GM08714 (cell line): Measurements from ENCODE around the gene COX5A.
"Not testable (repeated sequence)": the region's sequence is repeated elsewhere in the genome, so short reads cannot be mapped to it uniquely, and the experiment has no call there.

Experiments used
- H3K4me3 ChIP-seq: fragments of 200-500 bp; sonication (Bioruptor generic); 2 replicates; pipeline ENCODE4 v1.5.1; 2014; ENCODE audit warnings: mild to moderate bottlenecking, low read length, inconsistent platforms
- ZNF274 ChIP-seq: IDR thresholded peaks from 2 replicates; pipeline ENCODE4 v1.6.1; 2012; ENCODE audit warnings: mild to moderate bottlenecking, low read depth, low read length

COX5A gene

DNA sequence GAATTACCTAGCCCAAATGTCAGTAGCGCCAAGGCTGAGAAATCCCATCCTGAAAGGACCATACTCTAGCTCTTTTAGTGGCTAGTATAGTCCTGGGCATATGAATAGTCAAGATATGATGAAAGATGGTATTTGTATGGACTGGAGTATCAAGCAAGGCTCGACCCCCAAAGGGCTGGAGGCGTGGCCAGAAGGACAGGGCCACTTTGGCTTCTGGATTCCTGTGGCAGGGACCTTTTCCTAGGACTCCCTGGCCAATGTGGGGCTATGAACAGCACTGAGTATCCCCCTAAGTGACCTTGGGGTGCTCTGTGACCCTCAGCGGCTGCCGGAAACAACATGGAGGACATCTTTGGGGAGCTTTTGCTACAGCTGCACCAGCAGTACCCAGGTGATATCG, 42.0 kb downstream of the COX5A start:
- TF ChIP-seq ZNF274: no peak
- H3K4me3 ChIP-seq: no peak overlapping the region

DNA sequence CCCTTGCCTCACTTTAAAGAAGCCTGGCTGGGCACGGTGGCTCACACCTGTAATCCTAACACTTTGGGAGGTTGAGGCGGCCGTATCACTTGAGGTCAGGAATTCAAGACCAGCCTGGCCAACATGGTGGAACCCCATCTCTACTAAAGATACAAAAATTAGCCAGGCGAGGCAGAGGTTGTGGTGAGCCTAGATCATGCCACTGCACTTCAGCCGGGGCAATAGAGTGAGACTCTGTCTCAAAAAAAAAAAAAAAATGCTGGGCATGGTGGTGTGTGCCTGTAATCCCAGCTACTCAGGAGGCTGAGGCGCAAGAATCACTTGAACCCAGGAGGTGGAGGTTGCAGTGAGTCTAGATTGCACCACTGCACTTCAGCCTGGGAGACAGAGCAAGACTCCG, 43.5 kb downstream of the COX5A start:
- not testable (repeated sequence) for H3K4me3 ChIP-seq

DNA sequence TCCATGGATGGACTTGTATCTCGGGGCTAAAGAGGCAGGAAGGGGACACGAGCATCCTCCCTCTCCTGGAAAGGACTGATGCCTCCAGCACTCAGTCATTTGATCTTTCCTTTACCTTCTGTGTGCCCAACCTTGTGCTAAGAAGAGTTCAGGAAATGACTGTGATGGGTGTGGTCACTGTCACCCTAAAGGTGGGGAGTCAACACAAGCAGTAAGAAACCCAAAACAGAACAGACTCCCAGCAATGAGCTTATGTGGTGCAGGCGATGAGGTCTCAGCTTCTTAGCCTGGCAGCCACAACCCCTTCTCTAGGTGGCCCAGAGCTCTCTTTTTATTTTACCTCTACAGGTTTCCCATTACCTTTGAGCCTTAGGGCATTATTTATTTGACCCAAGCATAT, 44.2 kb downstream of the COX5A start:
- TF ChIP-seq ZNF274: no peak
- H3K4me3 ChIP-seq: no peak overlapping the region

GRCh38 chr15:74892931-74893330, 44.9 kb downstream of the COX5A start:
- H3K4me3 ChIP-seq: no peak overlapping the region
- no peak for TF ChIP-seq ZNF274

DNA sequence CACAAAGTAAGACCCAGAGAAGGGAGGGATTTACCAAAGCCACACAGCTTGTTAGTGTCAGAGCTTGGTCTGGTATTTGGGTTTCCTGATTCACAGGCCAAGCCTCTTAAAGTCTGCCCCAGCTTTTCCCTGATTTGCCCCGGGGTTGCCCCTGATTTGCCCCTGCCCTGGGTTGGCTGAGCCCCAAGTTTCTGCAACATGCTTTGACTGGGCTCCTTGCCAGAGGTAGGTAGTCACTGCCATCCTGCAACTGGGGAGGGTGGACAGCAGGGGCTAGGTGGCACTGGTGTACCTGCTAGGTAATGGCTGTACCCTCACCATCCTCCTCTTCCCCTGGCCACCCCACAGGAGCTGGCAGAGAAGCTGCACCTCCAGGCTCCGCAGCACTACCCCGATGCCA, 45.6 kb downstream of the COX5A start:
- no peak for TF ChIP-seq ZNF274
- no peak overlapping the region for H3K4me3 ChIP-seq

DNA sequence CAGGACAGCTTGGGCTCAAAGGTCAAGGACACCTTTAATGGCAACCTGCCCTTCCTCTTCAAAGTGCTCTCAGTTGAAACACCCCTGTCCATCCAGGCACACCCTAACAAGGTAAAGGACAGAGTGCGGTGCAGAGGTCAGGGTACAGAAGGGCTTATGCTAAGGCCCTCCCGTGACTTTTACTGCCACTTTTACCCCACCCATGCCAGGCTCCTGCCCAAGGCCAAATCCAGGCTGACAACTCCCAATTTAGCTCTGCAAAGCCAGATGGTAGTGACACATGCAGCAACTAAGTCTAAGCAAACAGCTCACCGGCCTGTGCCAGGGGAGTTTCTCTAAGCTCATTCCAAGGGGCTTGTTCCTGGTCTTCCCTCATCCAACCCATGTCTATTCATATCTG, 46.4 kb downstream of the COX5A start:
- H3K4me3 ChIP-seq: no peak overlapping the region
- TF ChIP-seq ZNF274: no peak

DNA sequence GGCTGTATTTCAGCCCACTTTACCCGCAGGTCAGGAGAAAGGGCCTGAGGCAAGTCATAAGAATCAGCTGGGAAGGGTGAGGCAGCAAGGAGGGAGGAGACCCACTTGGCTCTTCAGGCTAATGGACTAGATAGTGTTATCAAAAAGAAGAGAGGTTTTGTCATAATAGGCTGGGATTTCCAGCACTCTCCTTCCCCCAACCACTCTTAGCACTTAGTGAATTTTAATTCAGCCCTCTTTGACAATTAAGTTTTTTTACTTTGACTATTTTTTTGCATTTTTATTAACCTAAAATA, 47.3 kb downstream of the COX5A start:
- peak overlapping the region; percentile 76 for H3K4me3 ChIP-seq
- TF ChIP-seq ZNF274: no peak

DNA sequence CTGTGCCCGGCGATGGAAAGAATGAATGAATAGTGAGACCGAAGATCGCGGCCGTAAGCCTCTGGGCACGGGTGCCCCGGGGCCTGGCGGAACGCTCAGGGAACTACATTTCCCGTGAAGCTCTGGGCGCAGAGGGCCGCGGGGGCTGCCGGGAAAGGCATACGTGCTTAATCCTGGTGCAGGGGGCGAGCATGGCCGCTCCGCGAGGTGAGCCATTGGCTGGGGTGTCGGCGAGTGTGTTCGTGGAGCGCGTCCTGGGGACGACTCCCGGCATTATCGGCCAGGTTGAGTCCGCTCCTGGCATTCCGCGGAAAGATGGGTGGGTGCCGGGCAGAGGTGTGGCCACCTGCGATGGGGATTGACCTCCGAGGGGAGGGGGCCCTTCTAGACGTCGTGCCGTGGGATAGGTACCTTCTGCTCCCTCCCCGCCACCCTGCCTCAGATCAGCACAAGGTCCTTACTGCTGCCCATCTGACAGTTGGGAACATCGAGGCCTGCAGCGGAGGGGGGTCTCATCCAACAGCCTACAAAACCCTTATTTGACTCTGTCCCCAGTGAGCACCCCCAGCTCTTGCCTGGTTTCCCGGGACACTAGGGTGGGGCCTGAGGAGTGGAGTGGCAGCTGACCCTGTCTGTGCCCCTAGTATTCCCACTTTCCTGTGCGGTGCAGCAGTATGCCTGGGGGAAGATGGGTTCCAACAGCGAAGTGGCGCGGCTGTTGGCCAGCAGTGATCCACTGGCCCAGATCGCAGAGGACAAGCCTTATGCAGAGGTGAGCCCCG, 47.8 kb downstream of the COX5A start, which contains the start of gene MPI:
MPI (plus strand) TSS at position 160 of the 782 bp plus-strand sequence; CDS start at position 192, 32 bp downstream.
- no peak for TF ChIP-seq ZNF274
- H3K4me3 ChIP-seq: peak within 1 kb of the TSS; percentile 76

DNA sequence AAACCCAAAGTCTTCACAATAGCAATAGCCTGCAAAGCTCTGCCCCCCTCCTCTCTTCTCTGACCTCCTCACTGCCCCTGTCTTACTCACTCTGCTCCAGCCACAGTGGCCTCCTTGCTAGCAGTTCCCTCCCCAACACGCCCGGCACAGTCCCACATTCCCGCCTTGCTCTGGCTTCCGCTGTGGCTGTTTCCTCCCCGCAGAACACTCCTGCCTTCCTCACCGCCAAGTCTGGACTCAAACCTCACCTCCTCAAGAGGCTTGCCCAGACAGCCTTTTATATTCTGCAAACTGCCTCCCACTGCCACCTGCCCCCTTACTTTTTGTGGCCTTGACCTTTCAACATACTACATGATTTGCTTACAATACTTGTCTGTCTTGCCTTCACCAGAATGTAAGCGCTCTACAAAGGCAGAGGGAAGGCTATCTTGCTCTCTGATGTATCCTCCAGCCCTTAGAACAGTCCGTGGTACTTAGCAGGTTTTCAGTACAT, 48.4 kb downstream of the COX5A start:
- TF ChIP-seq ZNF274: no peak
- H3K4me3 ChIP-seq: peak overlapping the region; percentile 76

- TF ChIP-seq ZNF274: no peak
These were observed 49.2 kb downstream of the COX5A start for GRCh38 chr15:74888716-74889115.

GRCh38 chr15:74887537-74888193, 50.2 kb downstream of the COX5A start:
- H3K4me3 ChIP-seq: not testable (repeated sequence)

More at GRCh38 chr15:74888716-74889115, 49.2 kb downstream of the COX5A start:
- H3K4me3 ChIP-seq: peak overlapping the region; percentile 76; the same call in 1 of the 2 replicates

DNA sequence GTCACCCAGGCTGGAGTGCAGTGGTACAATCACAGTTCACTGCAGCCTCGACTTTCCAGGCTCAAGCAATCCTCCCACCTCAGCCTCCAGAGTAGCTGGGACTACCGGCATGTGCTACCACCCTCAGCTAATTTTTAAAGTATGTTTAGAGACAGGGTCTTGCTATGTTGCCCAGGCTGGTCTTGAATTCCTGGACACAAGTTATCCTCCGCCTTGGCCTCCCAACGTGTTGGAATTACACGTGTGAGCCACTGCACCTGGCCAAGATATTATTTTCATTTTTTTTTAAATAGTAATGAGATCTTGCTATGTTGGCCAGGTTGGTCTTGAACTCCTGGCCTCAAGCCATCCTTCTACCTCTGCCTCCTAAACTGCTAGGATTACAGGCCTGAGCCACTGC, 52.4 kb downstream of the COX5A start:
- H3K4me3 ChIP-seq: no peak overlapping the region
- no peak for TF ChIP-seq ZNF274

DNA sequence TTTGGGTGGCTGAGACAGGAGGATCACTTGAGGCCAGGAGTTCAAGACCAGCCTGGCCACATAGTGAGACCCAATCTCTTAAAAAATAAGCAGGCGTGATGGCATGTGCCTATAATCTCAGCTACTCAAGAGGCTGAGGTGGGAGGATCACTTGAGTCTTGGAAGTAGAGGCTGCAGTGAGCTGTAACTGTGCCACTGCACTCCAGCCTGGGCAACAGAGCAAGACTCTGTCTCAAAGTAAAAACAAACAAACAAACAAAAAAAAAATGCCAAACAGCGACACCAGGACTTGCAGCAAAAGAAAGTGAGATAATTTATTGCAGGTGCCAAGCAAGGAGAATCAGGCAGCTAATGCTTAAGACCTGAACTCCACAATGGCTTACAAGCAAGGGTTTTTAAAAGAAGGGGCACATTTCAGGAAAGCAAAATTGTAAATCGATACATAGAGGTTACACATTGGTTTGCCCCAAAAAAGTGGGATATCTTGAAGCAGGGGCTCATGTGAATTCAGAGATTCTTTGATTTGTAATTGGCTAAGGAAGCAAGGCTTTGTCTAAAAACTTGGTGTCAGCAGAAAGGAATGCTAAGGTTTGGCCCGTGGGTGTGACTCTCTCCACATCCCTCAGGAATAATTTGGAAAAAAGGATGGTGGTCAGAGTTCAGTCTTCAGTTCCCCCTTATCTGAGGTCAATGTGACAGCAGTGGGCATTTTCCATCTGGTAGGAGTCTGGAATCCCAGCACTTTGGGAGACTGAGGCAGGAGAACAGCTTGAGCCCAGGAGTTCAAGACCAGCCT, 53.2 kb downstream of the COX5A start:
- H3K4me3 ChIP-seq: peak overlapping the region; percentile 18; the same call in 1 of the 2 replicates
- no peak for TF ChIP-seq ZNF274

- H3K4me3 ChIP-seq: no peak overlapping the region
- TF ChIP-seq ZNF274: no peak
These were observed 55.3 kb downstream of the COX5A start for GRCh38 chr15:74882528-74882927.

GRCh38 chr15:74878273-74878672, 59.6 kb downstream of the COX5A start:
- TF ChIP-seq ZNF274: no peak
- H3K4me3 ChIP-seq: no peak overlapping the region
